ENCODE measurements around the gene MRE11.
A peak's percentile ranks its signal among the peaks of the same experiment; 100 is the strongest.

GRCh38 chr11:94504689-94505293 is 11.1 kb upstream of the MRE11 start:
- TF ChIP-seq CTCF (IDR thresholded peaks at IDR 0.05) = peak; percentile 61 to 82 (median 73)
- no peak for TF ChIP-seq POLR2A (IDR thresholded peaks at IDR 0.05)

All from right lobe of liver (tissue), 4 donors.